Measurements from ENCODE around the gene IQGAP2.
"Not testable (repeated sequence)": the region's sequence is repeated elsewhere in the genome, so short reads cannot be mapped to it uniquely, and the experiment has no call there.

Gene IQGAP2

DNA sequence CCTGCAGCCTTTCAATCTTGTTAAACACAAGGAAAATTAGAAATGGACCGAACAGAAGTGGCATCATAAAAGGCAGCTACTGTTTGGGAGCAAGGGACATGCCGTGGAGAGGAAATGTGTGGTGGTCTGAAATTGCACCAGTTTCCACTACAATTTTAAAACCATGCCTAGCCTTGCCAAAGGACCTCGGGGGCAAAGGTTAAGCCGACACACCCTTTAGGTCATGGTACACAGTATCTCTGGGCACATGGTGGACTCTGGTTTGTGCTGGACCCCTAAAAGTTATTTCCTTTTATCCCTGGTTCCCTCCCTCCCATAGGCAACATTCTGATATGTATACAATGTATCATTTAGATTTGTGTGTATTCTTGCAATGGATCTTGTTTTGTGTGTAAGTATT lies 142.1 kb downstream of the IQGAP2 start:
- no peak for DNase-seq

- DNase-seq: no peak
Measured at GRCh38 chr5:76546497-76547102, 143.5 kb downstream of the IQGAP2 start.

- peak; percentile 5 to 87 (median 46) for DNase-seq
Measured at GRCh38 chr5:76547242-76547890, 144.3 kb downstream of the IQGAP2 start.

GRCh38 chr5:76547891-76548524 lies 144.9 kb downstream of the IQGAP2 start:
- no peak for DNase-seq

DNA sequence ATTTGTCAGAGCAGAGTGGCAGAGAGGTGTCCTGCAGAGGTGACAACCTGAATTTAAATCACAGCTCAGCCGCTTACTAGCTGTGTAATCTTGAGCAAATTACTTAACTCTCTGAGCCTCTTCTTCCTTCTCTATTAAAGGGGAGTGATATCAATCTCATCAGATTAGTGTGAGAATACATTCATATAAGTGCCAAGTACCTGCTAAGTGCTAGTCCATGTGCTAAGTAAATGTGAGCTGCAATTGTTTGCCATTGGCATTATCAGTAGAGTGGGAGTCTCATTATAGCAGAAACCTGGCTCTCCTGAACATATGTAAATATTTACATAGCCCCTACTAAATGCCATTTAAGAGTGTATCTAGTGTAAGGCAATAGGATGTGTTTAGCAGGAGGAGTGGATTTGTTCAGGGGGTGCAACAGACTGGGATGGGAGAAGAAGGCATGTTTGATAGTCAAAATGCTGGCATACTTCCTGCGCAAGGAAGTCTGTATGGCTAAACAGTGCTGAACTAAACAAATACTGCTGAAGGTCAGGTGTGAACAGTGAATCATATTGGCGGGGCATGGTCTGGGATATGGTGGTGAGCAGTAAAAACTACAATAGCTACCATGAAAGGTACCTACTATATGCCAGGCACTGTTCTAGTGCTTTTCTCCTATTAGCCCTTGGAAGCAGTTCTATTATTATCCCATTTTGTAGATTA lies 145.6 kb downstream of the IQGAP2 start:
- DNase-seq: no peak

DNA sequence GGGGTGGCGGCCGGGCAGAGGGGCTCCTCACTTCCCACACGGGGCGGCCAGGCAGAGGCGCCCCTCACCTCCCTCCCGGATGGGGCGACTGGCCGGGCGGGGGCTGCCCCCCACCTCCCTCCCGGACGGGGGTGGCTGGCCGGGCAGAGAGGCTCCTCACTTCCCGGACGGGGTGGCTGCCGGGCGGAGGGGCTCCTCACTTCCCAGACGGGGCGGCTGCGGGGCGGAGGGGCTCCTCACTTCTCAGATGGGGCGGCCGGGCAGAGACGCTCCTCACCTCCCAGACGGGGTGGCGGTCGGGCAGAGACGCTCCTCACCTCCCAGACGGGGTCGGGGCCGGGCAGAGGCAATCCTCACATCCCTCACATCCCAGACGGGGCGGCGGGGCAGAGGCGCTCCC lies 147.8 kb downstream of the IQGAP2 start:
- DNase-seq: not testable (repeated sequence)

DNA sequence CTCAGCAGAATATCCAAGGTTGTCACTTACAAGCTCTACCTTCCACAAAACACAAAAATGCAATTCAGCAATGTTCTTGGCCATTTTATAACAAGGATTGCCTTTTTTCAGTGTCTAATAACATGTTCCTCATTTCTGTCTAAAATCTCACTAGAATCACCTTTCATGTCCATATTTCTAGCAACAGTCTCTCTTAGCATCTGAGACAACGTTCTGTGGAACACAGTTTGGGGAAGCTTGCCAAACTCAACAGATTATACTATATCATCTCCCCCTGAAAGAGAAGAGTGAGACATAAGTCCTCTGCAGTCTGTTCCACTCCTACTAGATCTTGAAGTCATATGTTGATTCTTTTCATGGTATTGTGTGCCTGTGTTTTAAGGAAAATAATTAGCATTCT lies 149.5 kb downstream of the IQGAP2 start:
- no peak for DNase-seq

DNA sequence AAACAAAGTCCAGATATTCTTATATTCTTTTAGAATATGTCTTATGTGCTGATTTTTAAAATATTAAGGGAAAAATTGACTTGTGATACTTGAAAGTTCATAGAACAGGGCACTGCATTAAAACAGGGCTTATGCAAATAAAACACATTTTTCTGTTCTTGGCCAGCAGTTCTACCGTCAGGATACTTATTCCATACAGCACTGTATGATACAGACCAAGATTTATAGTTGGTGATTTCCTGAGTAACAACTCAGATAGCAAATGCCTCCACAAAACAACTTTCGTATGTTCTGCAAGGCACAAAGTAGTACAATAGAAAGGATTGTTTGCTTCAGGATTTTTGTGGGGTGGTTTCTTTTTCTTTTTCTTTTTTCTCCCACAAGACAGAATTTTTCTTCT lies 150.2 kb downstream of the IQGAP2 start:
- DNase-seq: no peak

DNA sequence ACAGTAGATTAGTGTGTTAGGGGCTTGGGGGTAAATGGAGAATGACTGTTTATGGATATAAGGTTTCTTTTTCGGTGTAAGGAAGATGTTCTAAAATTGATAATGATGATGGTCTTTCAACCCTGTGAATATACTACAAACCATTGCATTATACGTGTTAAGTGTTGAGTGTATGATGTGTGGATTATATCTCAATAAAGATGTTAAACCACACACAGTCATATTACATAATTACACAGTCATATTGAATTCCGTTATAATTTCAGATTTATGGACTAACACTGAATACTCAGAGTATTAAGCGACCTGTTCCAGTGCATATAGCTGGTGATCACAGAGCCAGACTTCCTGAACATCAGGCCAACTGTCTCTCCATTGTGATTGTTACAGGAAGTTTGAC lies 152.0 kb downstream of the IQGAP2 start:
- DNase-seq: no peak

- no peak for DNase-seq
Measured at GRCh38 chr5:76555717-76556116, 152.6 kb downstream of the IQGAP2 start.

- DNase-seq: no peak
Measured at GRCh38 chr5:76556511-76557221, 153.6 kb downstream of the IQGAP2 start.

GRCh38 chr5:76560952-76561891 lies 158.1 kb downstream of the IQGAP2 start:
- no peak for DNase-seq

GRCh38 chr5:76561959-76562358 lies 158.9 kb downstream of the IQGAP2 start:
- no peak for DNase-seq

- DNase-seq: no peak
Measured at GRCh38 chr5:76565009-76565408, 161.9 kb downstream of the IQGAP2 start.

DNA sequence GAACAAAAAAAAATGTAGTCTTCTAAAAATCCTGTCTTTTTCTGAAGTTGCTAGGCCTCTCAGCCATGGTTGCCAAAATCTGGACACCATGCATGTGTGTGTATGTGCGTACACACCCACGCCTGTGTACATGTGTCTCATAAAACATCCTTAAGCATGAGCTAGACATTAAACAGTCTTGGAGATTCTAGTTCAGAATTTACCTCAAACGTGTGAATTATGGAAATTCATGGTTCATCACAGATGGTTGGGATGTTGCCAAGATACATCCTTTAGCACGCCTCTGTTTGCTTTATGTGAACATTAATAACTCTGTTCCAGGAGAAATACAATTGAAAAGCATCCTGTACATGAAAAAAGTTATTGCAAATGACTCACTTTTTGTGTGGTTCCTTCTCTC lies 167.1 kb downstream of the IQGAP2 start:
- no peak for DNase-seq

GRCh38 chr5:76571559-76571958 lies 168.5 kb downstream of the IQGAP2 start:
- DNase-seq: peak in 1 of 6 experiments; percentile 3

GRCh38 chr5:76576450-76576849 lies 173.4 kb downstream of the IQGAP2 start:
- DNase-seq: no peak

GRCh38 chr5:76576996-76577395 lies 173.9 kb downstream of the IQGAP2 start:
- no peak for DNase-seq

DNA sequence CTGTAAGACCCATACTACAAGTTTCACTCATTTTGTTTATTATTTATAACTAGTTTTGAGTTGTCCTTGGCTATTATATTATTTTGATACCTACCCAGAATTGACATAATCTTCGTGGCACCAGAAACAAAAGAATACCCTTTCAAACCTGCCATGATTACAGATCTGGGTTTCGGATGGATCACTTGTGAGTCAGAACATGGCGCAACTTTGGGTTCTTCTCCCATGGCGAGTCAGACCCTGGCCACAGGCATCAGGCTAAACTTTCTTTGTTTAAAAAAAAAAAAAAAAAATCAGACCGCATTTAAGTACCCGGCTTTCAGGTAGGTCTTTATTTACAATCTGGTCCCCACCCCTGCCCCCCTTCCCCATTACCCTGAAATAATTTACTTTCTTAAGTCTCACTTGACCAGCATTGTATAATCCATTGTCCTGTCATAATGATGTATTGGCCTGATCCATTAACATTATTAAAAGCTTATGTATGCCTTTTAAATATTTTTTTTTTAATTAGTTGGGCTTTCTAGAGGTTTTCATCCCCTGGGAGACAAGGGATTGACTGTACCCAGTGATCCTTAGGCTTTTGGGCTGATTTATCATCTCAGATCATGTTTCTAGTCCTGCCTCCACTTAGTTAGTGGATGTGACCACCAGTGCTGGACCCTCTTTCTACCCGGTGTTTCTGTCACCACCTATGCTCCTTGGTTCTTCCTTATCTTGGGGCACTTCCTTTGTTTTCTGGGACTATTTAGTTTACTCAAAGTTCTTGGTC lies 176.3 kb downstream of the IQGAP2 start:
- DNase-seq: no peak

- no peak for DNase-seq
Measured at GRCh38 chr5:76580981-76581380, 177.9 kb downstream of the IQGAP2 start.

All from stimulated activated naive CD4-positive, alpha-beta T cell (primary cell).